Panc1 (cell line): ENCODE results near the gene ZRANB1. TPM values are rescaled to one million over a fixed set of nuclear protein-coding genes. Genes with fewer than 3 reads are reported as not detected.

Experiments
- ATAC-seq: fragments of 200-7000 bp; cut with Tn5 transposase; 2 replicates; pipeline ENCODE4 v1.9.1; 2020; ENCODE audit warnings: mild to moderate bottlenecking, moderate library complexity
- BruUV-seq: library from RNA; stranded (reverse); fragments of 400-500 nt; replicated peaks from 2 replicates; lab custom pipeline; 2021; lab: Mats Ljungman, UMichigan
- CTCF ChIA-PET: fragments of 300-600 bp; sonication (Branson Sonifier 250); formaldehyde crosslinking; loops from one replicate; lab custom pipeline; 2022; ENCODE audit warnings: antibody characterized with exemption; lab: Charles Lee
- POLR2A ChIA-PET: fragments of 300-600 bp; sonication (Branson Sonifier 250); formaldehyde crosslinking; loops from one replicate; lab custom pipeline; 2022; ENCODE audit warnings: antibody characterized with exemption; lab: Charles Lee
- DNase-seq: peaks from one replicate; pipeline ENCODE4 v3.0.0-alpha.2; 2010; ENCODE audit warnings: low read depth, low spot score
- H3K27ac ChIP-seq: 2 replicates; pipeline ENCODE4 v1.5.1; 2011; ENCODE audit warnings: mild to moderate bottlenecking, low read length, inconsistent platforms
- H3K27me3 ChIP-seq: fragments of 200-500 bp; sonication (Bioruptor generic); 2 replicates; pipeline ENCODE4 v1.6.0; 2014; ENCODE audit warnings: low read length, inconsistent platforms; ENCODE audit not compliant: control insufficient read depth, insufficient read depth
- H3K36me3 ChIP-seq: fragments of 200-500 bp; sonication (Bioruptor generic); 2 replicates; pipeline ENCODE4 v1.5.1; 2014; ENCODE audit warnings: inconsistent platforms, mild to moderate bottlenecking, low read length, moderate library complexity; ENCODE audit not compliant: control insufficient read depth, insufficient read depth
- H3K4me1 ChIP-seq: 2 replicates; pipeline ENCODE4 v1.5.1; 2011; ENCODE audit warnings: inconsistent platforms, mild to moderate bottlenecking, low read length, moderate library complexity; ENCODE audit not compliant: control insufficient read depth, insufficient read depth
- H3K4me3 ChIP-seq, 2 experiments: 2 replicates each; pipeline ENCODE4 v1.5.1; 2011 to 2012; ENCODE audit warnings: low read depth in 2 of 2, low read length in 2 of 2, mild to moderate bottlenecking in 2 of 2, inconsistent platforms in 1 of 2, moderate library complexity in 1 of 2
- H3K9me3 ChIP-seq: fragments of 200-500 bp; sonication (Bioruptor generic); 2 replicates; pipeline ENCODE4 v1.5.1; 2014; ENCODE audit warnings: low read depth, mild to moderate bottlenecking, inconsistent platforms, low read length, moderate library complexity; ENCODE audit not compliant: control insufficient read depth, insufficient read depth
- POLR2AphosphoS5 ChIP-seq: IDR thresholded peaks from 2 replicates; pipeline ENCODE4 v1.6.1; 2012; ENCODE audit warnings: mild to moderate bottlenecking, low read depth, low read length, moderate library complexity
- SIN3A ChIP-seq: IDR thresholded peaks from 2 replicates; pipeline ENCODE4 v1.6.1; 2012; ENCODE audit warnings: low read depth, mild to moderate bottlenecking, low read length, moderate library complexity, borderline replicate concordance; ENCODE audit not compliant: insufficient read depth
- TCF7L2 ChIP-seq: IDR thresholded peaks from 2 replicates; pipeline ENCODE4 v1.6.1; 2011; ENCODE audit warnings: mild to moderate bottlenecking, low read depth, low read length, inconsistent platforms
- in situ Hi-C: cut with HindIII; loops from 2 replicates; pipeline ENCODE4 v1.10.0; 2016; ENCODE audit warnings: low sequenced_read_pairs, low pct_unique_long_range_greater_than_20kb
- intact Hi-C: fragments of 100-400 bp; cut with micrococcal nuclease; formaldehyde crosslinking; loops from one replicate; pipeline ENCODE4 v1.10.0; 2022; ENCODE audit not compliant: unreplicated experiment
- total RNA-seq: library from RNA; stranded (reverse); gene quantifications from one replicate; pipeline ENCODE4 v1.2.1, GENCODE V29; 2021; ENCODE audit not compliant: unreplicated experiment
- TF ChIP-seq, protein P1 (sequence below), 2 experiments: IDR thresholded peaks; 2 replicates each; pipeline ENCODE4 v1.6.1; 2011 to 2012; ENCODE audit warnings: low read depth in 2 of 2, control low read depth in 1 of 2, low read length in 1 of 2, mild to moderate bottlenecking in 1 of 2, moderate library complexity in 1 of 2; ENCODE audit not compliant: insufficient read depth in 1 of 2
- TF ChIP-seq, protein P2 (sequence below): fragments of 450-650 bp; IDR thresholded peaks from 2 replicates; pipeline ENCODE4 v1.5.1; 2017; ENCODE audit warnings: mild to moderate bottlenecking

ZRANB1 gene
- total RNA-seq, 1 experiment from 2014 or later, result 23.2 TPM

DNA sequence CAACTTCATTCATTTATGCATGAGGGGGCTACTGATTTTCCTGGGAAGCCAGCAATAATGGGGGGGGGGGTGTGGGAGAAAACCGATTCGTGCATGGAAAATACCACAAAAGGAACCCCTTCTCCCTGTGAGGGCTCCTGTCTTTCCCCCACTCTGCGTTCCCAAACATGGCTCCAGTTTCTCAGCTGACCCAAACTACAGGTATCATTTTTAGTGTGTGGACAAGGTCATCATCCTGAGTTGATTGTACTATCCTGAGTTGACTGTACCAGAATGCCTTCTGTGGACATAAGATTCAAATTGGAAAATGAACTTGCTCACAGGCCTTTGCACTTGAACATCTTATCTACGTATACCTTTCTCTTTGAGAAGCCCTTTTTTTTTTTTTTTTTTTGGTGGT lies 49.9 kb downstream of the ZRANB1 start:
- BruUV-seq, result no TSS peak
- no peak for ATAC-seq
- H3K9me3 ChIP-seq, result no peaks in the 10 kb centered on the region
- DNase-seq, result no peak
- H3K27ac ChIP-seq, result no peak overlapping the region
- no peak overlapping the region for H3K4me3 ChIP-seq
- ChIA-PET CTCF (interaction anchor here (0.7 to 1.4 kb wide), 2 partner anchors 69 to 1571 kb away, joined by 4 to 5 read pairs; no protein-coding TSS in a partner anchor), POLR2A (no interaction called here)
- no peaks in the 10 kb centered on the region for H3K4me1 ChIP-seq
- intact Hi-C loops (no loop called here), in situ Hi-C loops (no loop called here)
- TF ChIP-seq, protein P1, sequence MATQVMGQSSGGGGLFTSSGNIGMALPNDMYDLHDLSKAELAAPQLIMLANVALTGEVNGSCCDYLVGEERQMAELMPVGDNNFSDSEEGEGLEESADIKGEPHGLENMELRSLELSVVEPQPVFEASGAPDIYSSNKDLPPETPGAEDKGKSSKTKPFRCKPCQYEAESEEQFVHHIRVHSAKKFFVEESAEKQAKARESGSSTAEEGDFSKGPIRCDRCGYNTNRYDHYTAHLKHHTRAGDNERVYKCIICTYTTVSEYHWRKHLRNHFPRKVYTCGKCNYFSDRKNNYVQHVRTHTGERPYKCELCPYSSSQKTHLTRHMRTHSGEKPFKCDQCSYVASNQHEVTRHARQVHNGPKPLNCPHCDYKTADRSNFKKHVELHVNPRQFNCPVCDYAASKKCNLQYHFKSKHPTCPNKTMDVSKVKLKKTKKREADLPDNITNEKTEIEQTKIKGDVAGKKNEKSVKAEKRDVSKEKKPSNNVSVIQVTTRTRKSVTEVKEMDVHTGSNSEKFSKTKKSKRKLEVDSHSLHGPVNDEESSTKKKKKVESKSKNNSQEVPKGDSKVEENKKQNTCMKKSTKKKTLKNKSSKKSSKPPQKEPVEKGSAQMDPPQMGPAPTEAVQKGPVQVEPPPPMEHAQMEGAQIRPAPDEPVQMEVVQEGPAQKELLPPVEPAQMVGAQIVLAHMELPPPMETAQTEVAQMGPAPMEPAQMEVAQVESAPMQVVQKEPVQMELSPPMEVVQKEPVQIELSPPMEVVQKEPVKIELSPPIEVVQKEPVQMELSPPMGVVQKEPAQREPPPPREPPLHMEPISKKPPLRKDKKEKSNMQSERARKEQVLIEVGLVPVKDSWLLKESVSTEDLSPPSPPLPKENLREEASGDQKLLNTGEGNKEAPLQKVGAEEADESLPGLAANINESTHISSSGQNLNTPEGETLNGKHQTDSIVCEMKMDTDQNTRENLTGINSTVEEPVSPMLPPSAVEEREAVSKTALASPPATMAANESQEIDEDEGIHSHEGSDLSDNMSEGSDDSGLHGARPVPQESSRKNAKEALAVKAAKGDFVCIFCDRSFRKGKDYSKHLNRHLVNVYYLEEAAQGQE (IDR thresholded peaks at IDR 0.05; ENCODE audit: insufficient read depth in 1 of 2, low read depth in 2 of 2, low read length in 1 of 2), result no peak
- TF ChIP-seq POLR2AphosphoS5, result 0 out of 2 replicates have a peak, but pooled peaks have one; percentile 10
- H3K27me3 ChIP-seq, result no peaks in the 10 kb centered on the region
- peaks cover 16% of the 10 kb centered on the region for H3K36me3 ChIP-seq

DNA sequence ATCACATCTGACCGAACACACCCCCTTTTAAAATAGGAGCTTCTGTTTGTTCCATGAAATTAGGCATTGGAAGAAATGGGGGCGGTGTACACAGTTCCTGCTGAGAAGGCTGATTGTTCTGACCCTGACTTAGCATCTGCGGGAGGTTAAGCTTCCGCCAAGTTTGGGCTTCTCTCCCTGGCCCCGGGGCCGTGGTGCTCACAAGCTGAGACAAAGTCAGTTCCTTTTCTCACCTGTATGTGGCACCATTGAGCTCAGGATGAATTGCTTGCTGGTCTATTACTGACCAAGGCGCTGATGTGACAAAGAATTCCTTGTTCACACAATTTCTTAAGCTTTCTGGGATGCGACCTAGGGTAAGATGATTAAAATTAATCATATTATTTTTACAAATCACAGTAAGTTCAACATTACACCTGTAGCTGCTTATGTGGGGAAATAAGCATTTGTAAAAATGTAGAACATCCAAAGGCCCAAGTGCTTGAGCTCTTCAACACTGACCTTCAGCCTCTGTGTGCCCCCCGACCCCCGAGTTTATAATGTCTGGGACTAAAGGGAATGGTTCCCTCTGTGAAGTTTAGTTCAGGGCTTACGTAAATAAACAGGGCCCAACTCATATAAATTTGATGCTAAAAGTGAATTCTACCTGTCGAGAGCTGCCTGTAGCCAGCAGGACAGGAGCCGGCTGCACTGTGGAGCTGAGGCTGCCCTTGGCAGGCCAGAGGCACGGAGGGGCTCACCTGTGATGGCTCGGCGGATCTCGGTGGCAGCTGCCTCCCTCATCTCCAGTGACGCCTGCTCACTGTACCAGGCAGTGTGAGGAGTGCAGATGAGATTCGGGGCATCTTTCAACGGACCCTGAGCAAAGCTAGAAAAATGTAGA lies 50.8 kb downstream of the ZRANB1 start:
- peak; percentile 30 for DNase-seq
- intact Hi-C loops, result no loop called here
- H3K9me3 ChIP-seq, result no peaks in the 10 kb centered on the region

More for the DNA sequence above, 50.8 kb downstream of the ZRANB1 start:
- no TSS peak for BruUV-seq
- CTCF ChIA-PET, result interaction anchor here (0.5 to 1.4 kb wide), 6 partner anchors 51 to 1572 kb away, joined by 3 to 5 read pairs (median 4); partner anchors contain the start of gene ZRANB1
- Histone ChIP-seq H3K27ac (no peak overlapping the region), H3K36me3 (peaks cover 13% of the 10 kb centered on the region), H3K4me1 (no peaks in the 10 kb centered on the region), H3K4me3 (no peak overlapping the region), H3K27me3 (no peaks in the 10 kb centered on the region)
- POLR2A ChIA-PET, result no interaction called here
- peak; percentile 80 for ATAC-seq
- no peak for TF ChIP-seq SIN3A
- TF ChIP-seq, protein P1 (IDR thresholded peaks at IDR 0.05; ENCODE audit: insufficient read depth in 1 of 2, low read depth in 2 of 2, low read length in 1 of 2), result no peak
- no peak for TF ChIP-seq TCF7L2
- TF ChIP-seq, protein P2, sequence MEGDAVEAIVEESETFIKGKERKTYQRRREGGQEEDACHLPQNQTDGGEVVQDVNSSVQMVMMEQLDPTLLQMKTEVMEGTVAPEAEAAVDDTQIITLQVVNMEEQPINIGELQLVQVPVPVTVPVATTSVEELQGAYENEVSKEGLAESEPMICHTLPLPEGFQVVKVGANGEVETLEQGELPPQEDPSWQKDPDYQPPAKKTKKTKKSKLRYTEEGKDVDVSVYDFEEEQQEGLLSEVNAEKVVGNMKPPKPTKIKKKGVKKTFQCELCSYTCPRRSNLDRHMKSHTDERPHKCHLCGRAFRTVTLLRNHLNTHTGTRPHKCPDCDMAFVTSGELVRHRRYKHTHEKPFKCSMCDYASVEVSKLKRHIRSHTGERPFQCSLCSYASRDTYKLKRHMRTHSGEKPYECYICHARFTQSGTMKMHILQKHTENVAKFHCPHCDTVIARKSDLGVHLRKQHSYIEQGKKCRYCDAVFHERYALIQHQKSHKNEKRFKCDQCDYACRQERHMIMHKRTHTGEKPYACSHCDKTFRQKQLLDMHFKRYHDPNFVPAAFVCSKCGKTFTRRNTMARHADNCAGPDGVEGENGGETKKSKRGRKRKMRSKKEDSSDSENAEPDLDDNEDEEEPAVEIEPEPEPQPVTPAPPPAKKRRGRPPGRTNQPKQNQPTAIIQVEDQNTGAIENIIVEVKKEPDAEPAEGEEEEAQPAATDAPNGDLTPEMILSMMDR, result peak; percentile 90
- TF ChIP-seq POLR2AphosphoS5, result no peak; the same call in 1 of the 2 replicates
- in situ Hi-C loops, result no loop called here
